Measurements from ENCODE around the gene WIPF1.

WIPF1 gene

DNA sequence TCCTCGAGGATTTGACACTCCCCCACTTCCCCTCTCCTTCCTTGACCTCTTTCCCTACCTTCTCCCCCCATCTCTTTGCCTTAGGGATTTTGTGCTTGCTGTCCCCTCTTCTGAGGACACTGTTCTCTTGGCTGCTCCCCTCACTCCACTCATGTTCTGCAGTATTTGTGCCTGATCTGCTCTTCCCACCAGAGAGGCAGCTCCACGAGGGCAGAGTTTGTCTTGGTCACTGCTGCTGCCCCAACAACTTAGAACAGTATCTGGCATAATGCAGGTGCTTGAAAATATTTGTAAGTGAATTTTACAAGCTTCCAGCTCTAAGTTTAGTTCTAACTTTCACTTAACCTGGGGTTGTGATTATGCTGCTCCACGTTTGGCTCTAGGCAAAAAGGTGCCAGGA lies 10.0 kb upstream of the WIPF1 start:
- DNase-seq (ENCODE audit: low spot score), result no peak

GRCh38 chr2:174606336-174606735 lies 8.7 kb upstream of the WIPF1 start:
- no peak for TF ChIP-seq CTCF (IDR thresholded peaks at IDR 0.05; ENCODE audit: extremely low read depth, missing control alignments)
- no peak for DNase-seq (ENCODE audit: low spot score)

More for the DNA sequence above, 10.0 kb upstream of the WIPF1 start:
- no peak for TF ChIP-seq CTCF (IDR thresholded peaks at IDR 0.05; ENCODE audit: extremely low read depth, missing control alignments)

DNA sequence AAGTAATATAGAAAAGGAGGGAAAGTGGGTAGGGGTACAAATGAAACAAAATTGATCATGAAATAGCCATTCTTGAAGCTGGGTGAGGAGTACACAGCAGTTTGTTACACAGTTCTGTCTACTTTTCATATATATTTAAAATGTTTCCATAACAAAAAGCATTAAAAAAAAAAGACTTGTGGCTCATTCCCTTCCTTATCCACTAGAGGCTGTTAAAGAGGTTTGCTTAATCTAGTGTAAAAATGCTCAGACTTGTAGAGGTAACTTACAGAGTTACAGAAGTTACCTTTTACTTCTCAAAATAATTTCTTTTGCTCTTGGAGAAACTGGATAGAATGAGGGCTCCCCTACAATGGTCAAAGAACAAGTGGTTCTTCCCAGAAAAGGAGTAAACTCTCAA lies 8.1 kb upstream of the WIPF1 start:
- DNase-seq (ENCODE audit: low spot score), result no peak
- peak; percentile 12 for TF ChIP-seq CTCF (IDR thresholded peaks at IDR 0.05; ENCODE audit: extremely low read depth, missing control alignments)

- DNase-seq (ENCODE audit: low spot score), result no peak
- peak; percentile 58 for TF ChIP-seq CTCF (IDR thresholded peaks at IDR 0.05; ENCODE audit: extremely low read depth, missing control alignments)
Observed at GRCh38 chr2:174603280-174603679, 5.7 kb upstream of the WIPF1 start.

DNA sequence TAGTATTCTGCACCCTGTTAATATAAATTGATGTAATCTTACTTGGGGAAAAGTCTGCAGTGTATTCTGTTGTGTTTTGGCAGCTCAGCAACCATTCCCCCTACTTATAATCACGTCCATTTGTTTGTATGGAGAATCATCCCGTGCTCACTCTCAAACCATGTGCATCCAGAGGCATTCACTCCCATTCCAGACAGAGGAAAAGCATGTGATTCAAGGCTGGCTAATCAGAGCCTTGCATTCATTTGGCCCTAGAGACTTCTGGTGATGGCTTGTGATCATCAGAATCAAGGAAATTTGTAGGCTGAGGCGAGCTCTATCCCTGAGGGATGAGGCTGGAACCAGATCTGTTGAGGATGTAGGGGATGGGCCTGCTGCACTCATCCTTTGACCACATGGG lies 5.1 kb upstream of the WIPF1 start:
- no peak for DNase-seq (ENCODE audit: low spot score)
- no peak for TF ChIP-seq CTCF (IDR thresholded peaks at IDR 0.05; ENCODE audit: extremely low read depth, missing control alignments)

DNA sequence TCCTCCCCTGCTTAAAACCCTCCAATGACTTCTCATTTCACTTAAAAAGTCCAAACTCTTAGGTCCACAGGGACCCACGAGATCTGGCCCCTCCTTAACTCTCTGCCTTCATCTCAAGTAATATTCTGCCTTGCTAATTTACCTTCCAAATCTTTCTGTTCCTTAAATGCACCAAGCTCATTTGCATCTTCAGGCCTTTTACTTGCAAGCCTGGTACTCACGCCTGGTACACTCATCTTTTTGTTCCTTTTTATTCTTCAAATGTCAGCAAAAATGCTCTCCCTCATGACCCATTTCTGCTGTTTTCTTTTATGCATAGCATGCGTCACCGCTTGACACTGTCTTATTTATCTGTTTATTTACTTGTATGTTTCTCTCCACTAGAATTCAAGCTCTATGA lies 2.7 kb upstream of the WIPF1 start:
- no peak for TF ChIP-seq CTCF (IDR thresholded peaks at IDR 0.05; ENCODE audit: extremely low read depth, missing control alignments)
- DNase-seq (ENCODE audit: low spot score), result no peak

GRCh38 chr2:174599310-174599921 lies 1.8 kb upstream of the WIPF1 start:
- TF ChIP-seq CTCF (IDR thresholded peaks at IDR 0.05; ENCODE audit: extremely low read depth, missing control alignments), result no peak
- no peak for DNase-seq (ENCODE audit: low spot score)

Data from GM20000 (cell line).